GM23338 (cell line): ENCODE measurements around the gene SNX3. TPM values are rescaled to one million over a fixed set of nuclear protein-coding genes. Genes with fewer than 3 reads are reported as not detected.
A peak's percentile ranks its signal among the peaks of the same experiment; 100 is the strongest.

Source experiments
- ATAC-seq: fragments of 200-7000 bp; cut with Tn5 transposase; 3 replicates; pipeline ENCODE4 v1.9.1; 2020
- DNase-seq: peaks from one replicate; pipeline ENCODE4 v3.0.0-alpha.2; 2015; ENCODE audit warnings: low spot score
- H2AFZ ChIP-seq: fragments of 200-600 bp; sonication (generic); 2 replicates; pipeline ENCODE4 v1.8.0; 2016; ENCODE audit warnings: antibody characterized with exemption, mild to moderate bottlenecking, moderate library complexity
- H3F3A ChIP-seq: fragments of 200-600 bp; sonication (generic); replicated peaks from 2 replicates; pipeline ENCODE4 v1.8.0; 2017; ENCODE audit warnings: antibody characterized with exemption, mixed run types, low read depth
- H3K27ac ChIP-seq: fragments of 200-600 bp; sonication (generic); 2 replicates; pipeline ENCODE4 v1.6.1; 2016; ENCODE audit warnings: low read depth
- H3K27me3 ChIP-seq: fragments of 200-600 bp; sonication (generic); 2 replicates; pipeline ENCODE4 v1.8.0; 2016; ENCODE audit warnings: mild to moderate bottlenecking, mixed run types, moderate library complexity; ENCODE audit not compliant: insufficient read depth
- H3K36me3 ChIP-seq: fragments of 200-600 bp; sonication (generic); 2 replicates; pipeline ENCODE4 v1.8.0; 2016; ENCODE audit warnings: mild to moderate bottlenecking; ENCODE audit not compliant: insufficient read depth
- H3K4me1 ChIP-seq: fragments of 200-600 bp; sonication (generic); 2 replicates; pipeline ENCODE4 v1.8.0; 2016; ENCODE audit warnings: mild to moderate bottlenecking, moderate library complexity; ENCODE audit not compliant: insufficient read depth
- H3K4me2 ChIP-seq: fragments of 200-600 bp; sonication (generic); 2 replicates; pipeline ENCODE4 v1.7.1; 2017; ENCODE audit warnings: mixed run types
- H3K4me3 ChIP-seq: fragments of 200-600 bp; sonication (generic); 2 replicates; pipeline ENCODE4 v1.6.1; 2016; ENCODE audit warnings: mixed run types
- H3K79me2 ChIP-seq: fragments of 200-600 bp; sonication (generic); replicated peaks from 2 replicates; pipeline ENCODE4 v1.8.0; 2017; ENCODE audit warnings: mild to moderate bottlenecking; ENCODE audit not compliant: insufficient read depth
- H3K9me2 ChIP-seq: fragments of 200-600 bp; sonication (generic); 2 replicates; pipeline ENCODE4 v1.8.0; 2017; ENCODE audit not compliant: insufficient read depth
- H4K20me1 ChIP-seq: fragments of 200-600 bp; sonication (generic); replicated peaks from 2 replicates; pipeline ENCODE4 v1.8.0; 2017; ENCODE audit warnings: mild to moderate bottlenecking; ENCODE audit not compliant: insufficient read depth
- H3K27ac Mint-ChIP-seq: 2 replicates; pipeline ENCODE4 v1.8.0; 2020; ENCODE audit warnings: inconsistent platforms, mild to moderate bottlenecking, moderate library complexity, mixed read lengths
- H3K27me3 Mint-ChIP-seq: 3 replicates; pipeline ENCODE4 v1.8.0; 2022; ENCODE audit warnings: low read depth, mild to moderate bottlenecking, moderate library complexity, mixed read lengths, inconsistent platforms; ENCODE audit not compliant: insufficient read depth, poor library complexity
- H3K36me3 Mint-ChIP-seq: 3 replicates; pipeline ENCODE4 v1.8.0; 2021; ENCODE audit warnings: low read depth, mild to moderate bottlenecking, inconsistent platforms, moderate library complexity, mixed read lengths
- H3K4me1 Mint-ChIP-seq: 3 replicates; pipeline ENCODE4 v1.8.0; 2020; ENCODE audit warnings: mild to moderate bottlenecking, inconsistent platforms, mixed read lengths
- H3K4me3 Mint-ChIP-seq: 3 replicates; pipeline ENCODE4 v1.8.0; 2021; ENCODE audit warnings: moderate library complexity, mild to moderate bottlenecking, inconsistent platforms, mixed read lengths
- H3K9me3 Mint-ChIP-seq: 3 replicates; pipeline ENCODE4 v1.8.0; 2020; ENCODE audit warnings: moderate library complexity, mild to moderate bottlenecking, inconsistent platforms, mixed read lengths
- CREB1 ChIP-seq: fragments of 250-450 bp; sonication (Bioruptor Pico); IDR thresholded peaks from 2 replicates; pipeline ENCODE4 v1.5.0; 2020; ENCODE audit warnings: low read depth, mild to moderate bottlenecking, moderate library complexity
- ETS1 ChIP-seq: IDR thresholded peaks from 2 replicates; pipeline ENCODE4 v1.6.1; 2016; ENCODE audit warnings: antibody characterized with exemption
- EZH2 ChIP-seq: fragments of 200-600 bp; sonication (generic); IDR thresholded peaks from one replicate; pipeline ENCODE4 v1.8.0; 2017; ENCODE audit warnings: antibody characterized with exemption, mild to moderate bottlenecking, low read depth; ENCODE audit not compliant: unreplicated experiment
- EZH2phosphoT487 ChIP-seq: fragments of 200-600 bp; sonication (generic); IDR thresholded peaks from one replicate; pipeline ENCODE4 v1.8.1; 2018; ENCODE audit warnings: antibody characterized with exemption; ENCODE audit not compliant: unreplicated experiment
- JUNB ChIP-seq: IDR thresholded peaks from one replicate; pipeline ENCODE4 v1.6.1; 2016; ENCODE audit warnings: antibody characterized with exemption; ENCODE audit not compliant: unreplicated experiment
- NANOG ChIP-seq: IDR thresholded peaks from 2 replicates; pipeline ENCODE4 v1.6.1; 2016; ENCODE audit warnings: antibody characterized with exemption, borderline replicate concordance
- POLR2AphosphoS5 ChIP-seq: IDR thresholded peaks from 2 replicates; pipeline ENCODE4 v1.6.1; 2016; ENCODE audit warnings: antibody characterized with exemption, low read depth
- REST ChIP-seq: IDR thresholded peaks from one replicate; pipeline ENCODE4 v1.6.1; 2018; ENCODE audit warnings: antibody characterized with exemption; ENCODE audit not compliant: unreplicated experiment
- STAT1 ChIP-seq: IDR thresholded peaks from one replicate; pipeline ENCODE4 v1.6.1; 2016; ENCODE audit warnings: antibody characterized with exemption; ENCODE audit not compliant: unreplicated experiment
- ZNF114 ChIP-seq: fragments of 250-450 bp; sonication (Bioruptor Pico); IDR thresholded peaks from 2 replicates; pipeline ENCODE4 v1.5.0; 2020; ENCODE audit warnings: mild to moderate bottlenecking, moderate library complexity
- ZNF331 ChIP-seq: fragments of 250-450 bp; sonication (Bioruptor Pico); IDR thresholded peaks from 2 replicates; pipeline ENCODE4 v1.5.0; 2020; ENCODE audit warnings: low read depth, mild to moderate bottlenecking, moderate library complexity
- ZNF462 ChIP-seq: fragments of 250-450 bp; sonication (Bioruptor Pico); IDR thresholded peaks from 2 replicates; pipeline ENCODE4 v1.5.0; 2020; ENCODE audit warnings: mild to moderate bottlenecking, moderate library complexity
- polyA plus RNA-seq: library from polyadenylated mRNA; unstranded; fragments of >200 nt; fragmentation: Nextera tagmentation; extraction: Ambion mirVana; gene quantifications from 2 replicates; pipeline ENCODE4 v1.2.1, GENCODE V29; 2016
- total RNA-seq: library from RNA; depleted of rRNA; stranded (reverse); fragments of >200 nt; shearing (Covaris generic); gene quantifications from 2 replicates; pipeline ENCODE4 v1.2.3, GENCODE V29; 2014
- TF ChIP-seq, protein P1 (sequence below), 2 experiments: fragments of 200-600 bp in 1 of 2; sonication (generic) in 1 of 2; conservative IDR thresholded peaks; 2 replicates each; pipeline versions ENCODE4 v1.5.1 to v1.6.1; 2016 to 2017; ENCODE audit warnings: antibody characterized with exemption in 2 of 2, low read depth in 2 of 2, mild to moderate bottlenecking in 2 of 2, moderate library complexity in 1 of 2

SNX3 gene
- total and polyA plus RNA-seq, 2 experiments from 2014 or later = 87.2 to 123 TPM

DNA sequence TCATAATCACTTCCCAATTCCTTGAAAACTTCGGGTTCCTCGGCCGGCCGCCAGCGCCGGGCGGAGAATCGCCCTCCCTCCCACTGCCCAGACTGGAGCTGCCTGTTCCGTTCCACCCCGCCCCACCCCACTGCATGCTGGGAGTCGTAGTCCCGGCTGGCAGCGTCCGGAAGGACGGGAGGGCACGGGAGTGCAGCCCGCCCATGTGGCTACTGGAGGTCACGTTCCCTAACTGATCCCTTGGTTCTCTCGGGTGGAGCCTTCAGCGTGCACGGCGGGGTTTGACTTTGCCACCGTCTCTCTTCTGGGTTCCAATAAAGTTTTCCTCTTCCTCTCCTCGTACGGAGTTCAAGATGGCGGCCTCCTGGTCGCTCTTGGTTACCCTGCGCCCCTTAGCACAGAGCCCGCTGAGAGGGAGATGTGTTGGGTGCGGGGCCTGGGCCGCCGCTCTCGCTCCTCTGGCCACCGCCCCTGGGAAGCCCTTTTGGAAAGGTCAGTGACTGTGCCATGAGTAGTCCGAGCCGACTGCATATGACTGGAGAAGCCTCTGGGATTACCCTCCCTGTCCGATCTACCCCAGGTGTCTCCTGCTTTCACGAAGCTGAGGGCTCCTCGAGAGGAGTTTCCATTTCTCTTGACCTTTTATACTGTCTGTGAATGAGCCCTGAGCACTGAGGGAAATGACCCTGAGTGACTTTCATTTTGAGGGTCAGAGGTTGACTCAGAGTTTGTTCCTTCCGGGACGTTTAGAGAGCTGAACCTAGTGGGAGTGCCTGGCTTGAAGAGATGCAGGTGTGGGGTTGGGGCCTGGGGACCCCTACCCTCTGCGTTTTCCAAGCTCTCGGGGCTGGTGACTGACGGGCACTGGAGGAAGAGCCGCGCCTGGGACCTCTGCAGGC is 34.1 kb upstream of the SNX3 start, which contains the start of gene AFG1L:
Gene AFG1L (plus strand): TSS at position 328 of the 899 bp plus-strand sequence. CDS start 26 bp downstream, at position 354.
- Mint-ChIP-seq H3K4me3 (peak within 1 kb of the TSS; percentile 94), H3K27me3 (peaks cover 4% of the 10 kb centered on the region), H3K9me3 (no peaks in the 10 kb centered on the region), H3K4me1 (peaks cover 9% of the 10 kb centered on the region; the same call in 2 of the 3 replicates), H3K27ac (peak within 1 kb of the TSS; percentile 98), H3K36me3 (no peaks in the 10 kb centered on the region)
- H3K36me3 ChIP-seq = no peaks in the 10 kb centered on the region
- TF ChIP-seq EZH2 = no peak
- TF ChIP-seq ZNF114 (CRISPR knock-in tag) = no peak
- TF ChIP-seq CREB1 = peak; percentile 35
- no peak for TF ChIP-seq ZNF331
- no peak for TF ChIP-seq EZH2phosphoT487
- no peak for TF ChIP-seq REST
- TF ChIP-seq NANOG = no peak
- TF ChIP-seq STAT1 = no peak
- TF ChIP-seq ETS1 = peak; percentile 92
- peak; percentile 56 for TF ChIP-seq POLR2AphosphoS5
- no peak for TF ChIP-seq JUNB
- TF ChIP-seq, protein P1, sequence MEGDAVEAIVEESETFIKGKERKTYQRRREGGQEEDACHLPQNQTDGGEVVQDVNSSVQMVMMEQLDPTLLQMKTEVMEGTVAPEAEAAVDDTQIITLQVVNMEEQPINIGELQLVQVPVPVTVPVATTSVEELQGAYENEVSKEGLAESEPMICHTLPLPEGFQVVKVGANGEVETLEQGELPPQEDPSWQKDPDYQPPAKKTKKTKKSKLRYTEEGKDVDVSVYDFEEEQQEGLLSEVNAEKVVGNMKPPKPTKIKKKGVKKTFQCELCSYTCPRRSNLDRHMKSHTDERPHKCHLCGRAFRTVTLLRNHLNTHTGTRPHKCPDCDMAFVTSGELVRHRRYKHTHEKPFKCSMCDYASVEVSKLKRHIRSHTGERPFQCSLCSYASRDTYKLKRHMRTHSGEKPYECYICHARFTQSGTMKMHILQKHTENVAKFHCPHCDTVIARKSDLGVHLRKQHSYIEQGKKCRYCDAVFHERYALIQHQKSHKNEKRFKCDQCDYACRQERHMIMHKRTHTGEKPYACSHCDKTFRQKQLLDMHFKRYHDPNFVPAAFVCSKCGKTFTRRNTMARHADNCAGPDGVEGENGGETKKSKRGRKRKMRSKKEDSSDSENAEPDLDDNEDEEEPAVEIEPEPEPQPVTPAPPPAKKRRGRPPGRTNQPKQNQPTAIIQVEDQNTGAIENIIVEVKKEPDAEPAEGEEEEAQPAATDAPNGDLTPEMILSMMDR (conservative IDR thresholded peaks at IDR 0.05; ENCODE audit: low read depth in 2 of 2) = no peak
- no peak for TF ChIP-seq ZNF462 (CRISPR knock-in tag)
- peak within 1 kb of the TSS; percentile 93 for H2AFZ ChIP-seq
- no peaks in the 10 kb centered on the region for H3K27me3 ChIP-seq
- H3K27ac ChIP-seq = peak within 1 kb of the TSS; percentile 94
- H3K9me2 ChIP-seq = no peaks in the 10 kb centered on the region
- H3K4me2 ChIP-seq = peak within 1 kb of the TSS; percentile 90
- no peaks in the 10 kb centered on the region for H4K20me1 ChIP-seq
- DNase-seq (peak; percentile 96), ATAC-seq (peak; percentile 96)
- H3K4me3 ChIP-seq = peak within 1 kb of the TSS; percentile 92
- H3K79me2 ChIP-seq = peaks cover 7% of the 10 kb centered on the region; the same call in 1 of the 2 replicates
- peaks cover 10% of the 10 kb centered on the region for H3K4me1 ChIP-seq
- H3F3A ChIP-seq = 0 out of 2 replicates have a peak, but pooled peaks cover 3% of the 10 kb centered on the region
